ENCODE results near the gene ST7.
"Not testable (repeated sequence)": the region's sequence is repeated elsewhere in the genome, so short reads cannot be mapped to it uniquely, and the experiment has no call there.

Gene ST7, protein sequence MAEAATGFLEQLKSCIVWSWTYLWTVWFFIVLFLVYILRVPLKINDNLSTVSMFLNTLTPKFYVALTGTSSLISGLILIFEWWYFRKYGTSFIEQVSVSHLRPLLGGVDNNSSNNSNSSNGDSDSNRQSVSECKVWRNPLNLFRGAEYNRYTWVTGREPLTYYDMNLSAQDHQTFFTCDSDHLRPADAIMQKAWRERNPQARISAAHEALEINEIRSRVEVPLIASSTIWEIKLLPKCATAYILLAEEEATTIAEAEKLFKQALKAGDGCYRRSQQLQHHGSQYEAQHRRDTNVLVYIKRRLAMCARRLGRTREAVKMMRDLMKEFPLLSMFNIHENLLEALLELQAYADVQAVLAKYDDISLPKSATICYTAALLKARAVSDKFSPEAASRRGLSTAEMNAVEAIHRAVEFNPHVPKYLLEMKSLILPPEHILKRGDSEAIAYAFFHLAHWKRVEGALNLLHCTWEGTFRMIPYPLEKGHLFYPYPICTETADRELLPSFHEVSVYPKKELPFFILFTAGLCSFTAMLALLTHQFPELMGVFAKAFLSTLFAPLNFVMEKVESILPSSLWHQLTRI

DNA sequence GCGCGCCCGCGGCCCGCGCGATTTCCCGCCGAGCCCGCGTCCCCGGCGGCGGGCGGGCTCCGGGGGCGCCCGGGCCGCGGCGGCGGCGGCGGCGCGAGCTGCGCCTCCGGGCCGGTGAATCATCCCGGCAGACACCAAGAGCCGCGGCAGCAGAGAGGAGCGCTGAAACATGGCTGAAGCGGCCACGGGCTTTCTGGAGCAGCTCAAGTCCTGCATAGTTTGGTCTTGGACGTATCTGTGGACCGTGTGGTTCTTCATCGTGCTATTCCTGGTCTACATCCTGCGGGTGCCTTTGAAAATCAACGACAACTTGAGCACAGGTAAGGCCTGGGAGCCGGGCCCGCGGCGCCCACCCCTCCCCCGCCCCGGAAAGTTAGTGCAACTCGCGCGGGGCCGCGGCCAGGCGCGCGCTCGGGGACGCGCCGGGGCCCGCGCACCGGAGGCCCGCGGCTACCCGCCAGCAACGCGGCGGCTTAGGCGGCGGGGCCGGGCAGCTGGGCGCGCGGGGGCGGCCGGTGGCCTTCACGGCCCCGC is at the start of gene ST7:
ST7 (plus strand) TSS at position 130 of the 534 bp plus-strand sequence; CDS start at position 170, 40 bp downstream.
- DNase-seq, result peak; percentile 44

DNA sequence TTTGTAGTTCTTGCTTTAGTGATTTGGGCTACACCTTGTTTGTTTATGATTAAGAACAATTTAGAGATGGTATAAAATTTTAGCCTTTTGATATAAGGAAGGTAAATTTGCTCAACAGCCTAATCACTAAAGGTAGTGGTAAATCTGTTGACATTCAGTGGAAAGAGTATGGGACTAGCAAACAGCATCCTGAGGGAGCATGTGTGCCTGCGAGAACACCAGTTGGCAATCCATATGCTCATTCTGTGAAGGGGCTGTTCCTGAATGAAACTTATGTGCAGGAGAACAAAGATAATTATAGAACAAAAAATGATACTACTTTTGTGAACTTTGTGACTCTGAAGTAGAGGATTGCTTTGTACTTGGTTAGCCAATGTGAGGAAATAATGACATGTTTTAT is 46.9 kb upstream of the ST7 start:
- no peak for DNase-seq

DNA sequence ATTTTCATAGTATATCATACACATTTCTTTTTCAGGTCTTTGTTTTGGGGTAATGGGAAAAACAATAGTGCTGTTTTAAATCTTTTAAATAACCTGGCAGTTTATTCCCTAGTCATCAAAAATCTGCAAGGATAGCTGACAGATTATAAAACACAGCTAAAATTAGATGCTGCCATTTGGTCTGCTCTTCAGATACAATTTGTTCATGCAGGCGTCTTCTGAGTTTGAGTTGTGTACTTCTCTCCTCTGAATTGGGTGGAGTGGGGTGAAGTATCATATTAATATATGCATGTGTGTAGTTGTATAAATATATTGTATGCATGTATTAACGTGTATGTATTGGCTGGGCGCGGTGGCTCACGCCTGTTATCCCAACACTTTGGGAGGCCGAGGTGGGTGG is 42.9 kb upstream of the ST7 start:
- DNase-seq, result no peak

DNA sequence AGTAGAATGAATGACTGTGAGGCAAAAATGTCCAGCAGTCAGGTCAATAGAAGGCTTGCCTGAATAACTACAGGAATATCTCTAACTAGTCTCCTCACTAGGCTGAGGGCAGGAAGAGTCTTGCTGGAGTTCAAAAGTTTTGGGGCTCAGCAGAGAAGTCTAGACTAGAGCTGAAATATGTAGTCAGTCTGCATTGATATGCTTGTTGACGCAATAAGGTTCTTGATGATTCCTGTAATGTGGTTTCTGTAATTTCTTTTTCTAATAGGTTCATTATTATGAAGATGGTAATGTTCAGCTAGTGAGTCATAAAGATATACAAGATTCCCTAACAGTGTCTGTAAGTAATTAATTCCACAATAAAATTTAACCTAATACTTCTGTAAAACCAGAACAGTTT is 41.5 kb upstream of the ST7 start:
- no peak for DNase-seq

DNA sequence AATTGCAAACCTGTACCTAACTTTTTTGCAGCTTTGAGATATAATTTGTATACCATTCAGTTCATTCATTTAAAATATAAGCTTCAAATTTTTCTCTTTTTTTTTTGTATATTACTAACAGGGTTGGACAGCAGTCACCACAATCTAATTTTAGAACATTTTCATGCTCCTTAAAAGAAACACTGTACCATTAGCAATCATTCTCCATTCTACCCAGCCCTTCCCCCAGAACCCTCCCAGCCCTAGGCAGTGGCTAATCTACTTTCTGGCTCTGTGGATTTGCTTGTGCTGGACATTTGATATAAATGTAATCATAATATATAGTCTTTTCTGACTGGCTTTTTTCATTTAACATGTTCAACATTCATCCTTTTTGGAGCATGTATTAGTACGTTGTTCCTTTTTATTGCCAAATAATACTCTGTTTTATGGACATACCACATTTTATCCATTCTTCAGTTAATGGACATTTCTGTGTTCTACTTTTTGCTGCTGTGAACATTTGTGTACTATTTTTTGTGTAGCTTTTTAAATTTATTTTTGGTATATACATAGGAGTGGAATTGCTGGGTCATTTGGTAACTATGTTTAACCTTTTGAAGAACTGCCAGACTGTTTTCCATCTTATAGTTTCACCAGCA is 40.9 kb upstream of the ST7 start:
- no peak for DNase-seq

DNA sequence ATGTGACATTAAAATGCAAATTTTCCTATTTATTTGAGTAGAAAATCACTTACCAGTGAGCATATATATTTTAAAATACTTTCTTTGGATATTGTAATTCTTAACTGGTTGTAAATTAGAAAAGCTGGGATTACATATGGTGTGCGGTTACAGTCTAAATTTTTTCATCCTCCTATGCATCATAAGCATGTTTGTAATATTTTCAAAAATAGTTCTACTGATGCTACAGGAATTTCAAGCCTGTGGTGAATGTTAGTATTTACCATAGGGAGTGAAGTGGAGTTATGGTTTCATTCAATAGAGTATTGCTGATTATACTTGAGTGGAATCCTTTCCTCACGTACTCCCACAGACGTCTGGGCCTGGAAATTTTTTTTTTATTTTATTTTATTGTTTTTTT is 34.6 kb upstream of the ST7 start:
- no peak for DNase-seq

DNA sequence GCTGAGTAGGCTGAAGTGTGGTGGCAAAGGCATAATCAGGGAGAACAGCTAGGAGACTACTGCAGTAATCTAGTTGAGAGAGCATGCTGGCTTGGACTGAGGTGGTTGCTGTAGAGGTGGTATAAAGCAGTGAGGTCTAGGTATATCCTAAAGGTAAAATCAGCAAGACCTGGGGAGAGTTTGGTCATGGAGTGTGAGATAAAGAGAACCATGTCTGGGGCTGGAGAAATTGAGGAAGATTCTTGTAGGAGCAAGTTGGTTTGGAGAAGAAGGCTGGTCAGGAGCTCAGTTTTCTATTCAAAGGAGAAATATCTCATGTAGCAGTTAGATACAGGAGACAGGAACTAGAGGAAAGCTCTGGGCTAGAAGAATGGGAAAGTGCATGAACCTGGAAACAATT is 32.9 kb upstream of the ST7 start:
- DNase-seq, result no peak

DNA sequence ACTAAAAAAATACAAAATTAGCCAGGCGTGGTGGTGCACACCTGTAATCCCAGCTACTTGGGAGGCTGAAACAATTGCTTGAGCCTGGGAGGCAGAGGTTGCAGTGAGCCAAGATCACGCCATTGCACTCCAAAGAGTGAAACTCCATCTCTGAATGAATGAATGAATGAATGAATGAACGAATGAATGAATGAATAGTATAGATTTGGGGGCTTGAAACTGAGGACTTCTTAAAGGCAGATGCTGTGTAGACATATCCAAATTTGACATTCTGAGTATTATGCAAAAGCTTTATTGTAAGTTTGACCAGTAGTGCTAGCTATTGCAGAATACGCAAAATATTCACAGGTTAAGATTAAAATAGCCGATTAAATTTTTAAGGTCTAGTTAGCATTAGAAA is 30.8 kb upstream of the ST7 start:
- DNase-seq, result no peak

DNA sequence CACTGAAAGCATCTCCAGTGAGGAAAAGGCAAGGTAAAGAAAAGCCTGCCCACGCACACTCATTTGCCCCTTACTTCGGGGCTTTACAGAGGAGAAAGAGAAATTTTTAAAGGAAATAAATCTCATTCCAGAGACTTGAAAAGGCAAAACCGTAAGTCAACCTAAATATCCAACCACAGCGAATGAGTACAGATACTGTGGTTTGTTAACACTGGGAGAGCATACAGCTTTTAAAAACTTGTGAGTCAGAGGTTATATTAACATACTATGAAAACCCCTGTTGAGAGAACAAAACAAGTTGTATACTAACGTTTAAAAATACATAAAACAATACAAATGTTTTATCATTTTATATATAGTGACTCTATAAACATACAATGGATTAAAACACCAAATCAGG is 28.6 kb upstream of the ST7 start:
- no peak for DNase-seq

DNA sequence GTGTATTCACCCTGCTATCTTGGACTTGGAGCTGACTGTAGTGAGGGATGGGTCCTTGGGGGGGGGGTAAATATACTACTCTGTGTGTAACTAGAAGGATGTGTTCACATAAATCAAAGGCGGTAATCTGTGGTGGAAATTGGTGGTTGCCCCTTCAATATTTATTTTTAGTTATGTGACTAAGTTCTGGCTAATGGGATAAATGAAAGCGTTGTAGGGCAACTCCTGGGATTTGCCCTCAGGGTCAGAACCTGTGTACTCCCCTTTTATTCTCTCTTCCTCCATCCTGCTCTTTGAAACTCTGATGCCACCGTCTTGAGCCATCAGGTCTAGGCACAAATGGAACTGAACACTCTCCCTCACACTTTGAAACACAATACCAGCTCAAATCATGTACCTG is 24.3 kb upstream of the ST7 start:
- DNase-seq, result no peak

DNA sequence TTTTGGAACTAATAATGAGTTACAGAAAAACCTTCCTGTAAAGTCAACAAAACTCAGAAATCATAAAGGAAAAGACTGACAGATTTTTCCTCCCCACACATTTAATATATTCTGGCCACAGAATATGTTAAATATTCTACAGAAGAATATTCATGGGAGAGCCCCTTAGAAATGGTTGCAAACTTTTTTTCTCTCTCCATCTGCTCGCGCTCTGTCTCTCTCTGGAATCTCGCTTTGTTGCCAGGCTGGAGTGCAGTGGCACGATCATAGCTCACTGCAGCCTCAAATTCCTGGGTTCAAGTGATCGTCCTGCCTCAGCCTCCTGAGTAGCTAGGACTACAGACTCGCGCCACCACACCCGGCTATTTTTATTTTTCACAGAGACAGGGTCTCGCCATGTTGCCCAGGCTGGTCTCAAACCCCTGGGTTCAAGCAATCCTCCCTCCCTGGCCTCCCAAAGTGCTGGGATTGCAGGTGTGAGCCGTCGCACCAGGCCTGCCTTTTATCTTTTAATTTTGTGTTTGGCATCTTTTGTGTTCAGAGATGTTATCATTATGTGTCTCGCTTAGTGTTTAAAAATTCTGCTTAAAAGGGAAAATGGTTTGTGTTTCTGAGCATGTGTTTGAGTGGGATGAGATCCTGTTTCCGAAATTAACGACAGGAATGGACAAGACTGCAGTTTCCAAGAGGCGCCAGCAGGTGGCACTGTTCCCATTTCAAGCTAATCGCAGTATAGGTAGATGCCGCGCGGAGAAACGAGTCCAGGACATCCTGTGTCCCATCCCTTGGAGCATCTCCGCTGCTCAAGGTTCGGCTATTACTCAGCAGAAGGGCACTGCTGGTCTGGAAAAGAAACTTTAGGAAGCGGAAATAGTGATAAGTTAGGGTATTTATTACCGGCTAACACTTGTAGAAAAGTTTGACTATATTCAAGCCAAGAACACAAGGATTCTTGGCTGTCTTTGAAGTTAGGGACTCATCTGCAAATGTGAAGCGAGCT is 23.1 kb upstream of the ST7 start:
- DNase-seq, result peak; percentile 62

DNA sequence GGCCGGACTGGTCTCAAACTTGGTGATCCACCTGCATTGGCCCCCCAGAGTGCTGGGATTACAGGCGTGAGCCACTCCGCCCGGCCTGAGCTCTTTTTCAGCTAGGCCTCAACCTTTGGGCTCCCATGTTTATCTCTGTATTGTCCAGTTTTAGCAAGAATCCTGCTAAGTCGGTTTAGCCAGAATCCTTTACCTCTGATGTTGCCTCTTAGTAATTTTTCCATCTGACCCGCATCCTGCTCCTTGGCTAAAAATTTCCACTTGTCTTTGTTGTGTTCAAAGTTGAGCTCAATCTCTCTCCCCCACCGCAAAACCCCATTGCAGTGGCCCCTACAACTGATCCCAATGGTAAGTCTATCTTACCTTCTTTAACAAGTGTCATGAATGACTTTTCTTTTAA is 20.7 kb upstream of the ST7 start:
- DNase-seq, result no peak

DNA sequence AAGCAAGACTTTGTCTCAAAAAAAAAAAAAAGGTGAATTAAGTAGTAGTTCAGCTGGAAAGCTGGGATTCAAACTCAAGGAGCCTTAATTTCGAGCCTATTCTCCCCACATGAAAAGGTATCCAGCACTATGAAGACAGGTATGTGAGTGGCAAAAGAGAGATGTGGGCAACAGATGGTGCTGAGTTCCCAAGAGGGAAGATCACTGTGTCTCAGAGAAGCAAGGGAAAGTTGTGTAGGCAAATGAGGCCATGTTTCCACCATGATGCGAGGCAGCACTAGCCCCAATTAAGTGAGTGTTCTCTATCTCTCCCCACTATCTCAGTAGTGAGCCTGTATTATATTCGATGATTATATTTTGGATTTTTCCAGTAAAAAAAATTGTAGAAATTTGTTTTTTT is 19.8 kb upstream of the ST7 start:
- no peak for DNase-seq

DNA sequence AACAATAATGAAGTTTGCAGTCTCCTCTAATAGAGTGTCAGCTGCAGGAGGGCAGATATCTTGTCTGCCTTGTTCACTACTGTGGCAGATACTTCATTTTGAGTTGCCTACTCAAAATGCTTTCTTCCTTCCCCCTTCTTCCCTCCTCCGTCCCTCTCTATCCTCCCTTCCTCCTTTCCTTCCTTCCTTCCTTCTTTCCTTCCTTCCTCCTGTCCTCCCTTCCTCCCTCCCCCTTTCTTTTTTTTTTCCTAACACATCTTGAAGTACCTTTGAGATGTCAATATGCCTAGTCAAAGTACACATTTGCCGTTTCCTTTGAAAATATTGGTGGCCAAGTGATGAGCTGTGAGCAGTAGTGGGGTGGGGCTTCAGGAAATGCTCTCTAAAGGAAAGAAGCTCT is 18.7 kb upstream of the ST7 start:
- DNase-seq, result no peak

DNA sequence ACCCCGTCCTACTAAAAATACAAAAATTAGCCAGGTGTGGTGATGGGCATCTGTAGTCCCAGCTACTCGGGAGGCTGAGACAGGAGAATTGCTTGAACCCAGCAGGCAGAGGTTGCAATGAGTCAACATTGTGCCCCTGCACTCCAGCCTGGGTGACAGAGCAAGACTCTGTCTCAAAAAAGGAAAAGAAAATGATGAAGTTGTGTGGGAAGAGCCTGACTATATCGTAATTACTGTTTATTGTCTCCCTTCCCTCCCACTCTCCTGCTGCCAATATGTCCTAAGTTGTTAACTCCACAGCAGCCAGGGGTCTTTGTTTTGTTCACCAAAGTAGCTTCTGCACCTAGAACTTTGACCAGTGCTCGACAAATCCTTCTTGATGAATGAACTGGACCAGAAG is 16.5 kb upstream of the ST7 start:
- DNase-seq, result not testable (repeated sequence)

DNA sequence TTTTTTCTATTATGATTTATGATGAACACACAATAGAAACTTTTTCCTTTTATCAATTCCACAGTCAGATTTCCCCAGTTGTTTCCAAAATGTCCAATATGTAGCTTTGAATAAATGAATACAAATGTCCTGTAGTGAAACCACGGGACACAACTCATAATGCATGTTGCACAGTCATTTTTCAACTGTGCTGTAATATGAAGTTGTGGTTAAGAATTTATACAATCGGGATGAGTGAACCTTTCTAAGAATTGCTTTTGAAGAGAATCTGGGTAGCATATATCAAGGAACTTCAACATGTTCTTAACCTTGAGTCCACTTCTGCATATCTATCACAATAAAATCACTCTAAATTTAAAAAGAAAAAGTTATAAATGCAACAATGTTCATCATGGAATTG is 14.6 kb upstream of the ST7 start:
- DNase-seq, result no peak

DNA sequence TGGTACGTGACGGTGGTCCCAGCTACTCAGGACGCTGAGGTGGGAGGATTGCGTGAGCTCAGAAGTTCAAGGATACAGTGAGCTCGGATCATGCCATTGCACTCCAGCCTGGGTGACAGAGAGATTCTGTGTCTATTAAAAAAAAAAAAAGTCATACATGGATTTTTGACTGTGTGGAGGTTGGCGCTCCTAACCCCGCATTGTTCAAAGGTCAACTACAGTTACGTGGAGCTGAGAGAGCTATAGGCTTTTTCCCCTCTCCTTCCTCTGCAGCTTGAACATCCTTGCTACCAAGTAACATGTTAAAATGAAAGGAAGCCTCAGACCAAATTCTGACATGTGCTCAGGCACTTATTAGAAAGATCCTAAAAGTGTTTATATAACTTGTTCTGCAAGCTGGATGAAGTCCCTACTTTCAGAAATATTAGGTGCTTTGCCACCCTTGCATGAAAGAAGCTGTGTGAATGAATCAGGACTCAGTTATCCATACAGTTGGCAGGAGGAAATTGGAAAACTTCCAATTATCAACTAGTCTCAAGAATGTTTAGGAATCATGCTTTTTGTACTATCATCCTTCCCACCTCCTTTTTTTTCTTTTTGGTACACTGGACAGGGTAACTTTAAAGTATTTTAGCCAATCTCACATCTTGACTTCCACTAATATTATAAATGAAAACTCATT is 12.5 kb upstream of the ST7 start:
- DNase-seq, result no peak

DNA sequence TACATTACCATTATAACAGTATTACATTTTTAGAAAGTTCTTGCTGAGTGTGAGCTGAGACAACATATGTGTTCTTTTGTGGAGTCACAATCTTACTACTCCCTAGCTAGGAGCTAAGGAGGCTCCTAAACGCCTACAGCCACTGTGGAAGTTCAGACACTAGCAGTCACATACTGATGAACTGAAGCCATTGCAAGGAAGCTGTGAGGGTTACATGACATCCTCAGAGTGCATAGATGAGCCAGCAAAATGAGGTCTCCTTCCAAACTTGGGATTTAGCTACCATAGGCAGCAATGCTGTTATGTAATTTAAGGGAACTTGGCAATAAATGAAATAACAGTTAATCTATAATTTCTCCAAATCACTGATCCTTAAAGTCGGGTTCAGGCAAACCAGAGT is 10.8 kb upstream of the ST7 start:
- DNase-seq, result no peak

DNA sequence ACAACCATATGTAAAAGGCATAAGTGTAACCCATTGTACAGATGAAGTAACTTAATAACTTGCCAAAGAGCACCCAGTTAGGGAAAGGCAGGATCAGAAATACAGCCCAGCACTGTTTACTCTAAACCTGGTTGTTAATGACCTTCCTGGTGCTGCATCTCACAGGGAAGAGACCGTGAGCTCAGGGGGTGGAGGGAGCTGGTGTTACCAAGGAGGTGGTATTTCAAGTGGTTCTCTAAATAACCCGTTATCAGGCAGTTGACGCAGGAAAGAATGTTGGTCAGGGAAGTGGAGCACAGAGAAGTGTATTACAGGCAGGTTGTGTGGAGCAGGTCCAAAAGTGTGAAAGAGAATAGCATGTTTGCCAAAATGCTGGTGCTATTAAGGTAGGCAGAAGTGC is 4.4 kb upstream of the ST7 start:
- no peak for DNase-seq

DNA sequence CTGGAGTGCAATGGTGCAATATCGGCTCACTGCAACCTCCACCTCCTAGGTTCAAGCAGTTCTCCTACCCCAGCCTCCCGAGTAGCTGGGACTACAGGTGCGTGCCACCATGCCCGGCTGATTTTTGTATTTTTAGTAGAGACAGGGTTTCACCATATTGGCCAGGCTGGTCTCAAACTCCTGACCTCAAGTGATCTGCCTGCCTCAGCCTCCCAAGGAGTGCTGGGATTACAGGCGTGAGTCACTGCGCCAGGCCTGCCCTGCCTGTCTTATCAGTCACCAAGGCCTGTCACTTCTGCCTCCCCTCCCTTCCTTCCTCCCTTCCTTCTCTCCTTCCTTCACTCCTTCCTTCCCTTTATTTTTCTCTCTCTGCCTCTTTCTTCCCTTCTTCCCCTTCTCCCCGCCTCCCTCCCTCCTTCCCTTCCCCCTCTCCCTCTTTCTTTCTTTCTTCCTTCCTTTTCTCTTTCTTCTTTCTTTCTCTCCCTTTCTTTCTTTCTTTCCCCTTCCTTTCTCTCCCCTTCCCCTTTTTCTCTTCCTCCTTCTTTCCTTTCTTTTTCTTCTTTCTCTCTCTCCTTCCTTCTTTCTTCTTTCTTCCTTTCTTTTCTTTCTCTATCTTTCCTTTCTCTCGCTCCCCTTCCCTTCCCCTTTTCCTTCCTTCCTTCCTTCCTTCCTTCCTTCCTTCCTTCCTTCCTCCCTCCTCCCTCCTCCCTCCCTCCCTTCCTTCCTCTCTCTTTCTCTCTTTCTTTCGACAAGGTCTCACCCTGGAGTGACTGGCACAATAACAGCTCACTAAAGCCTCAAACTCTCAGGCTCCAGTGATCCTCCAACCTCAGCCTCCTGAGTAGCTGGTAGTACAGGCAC is 3.1 kb upstream of the ST7 start:
- no peak for DNase-seq

DNA sequence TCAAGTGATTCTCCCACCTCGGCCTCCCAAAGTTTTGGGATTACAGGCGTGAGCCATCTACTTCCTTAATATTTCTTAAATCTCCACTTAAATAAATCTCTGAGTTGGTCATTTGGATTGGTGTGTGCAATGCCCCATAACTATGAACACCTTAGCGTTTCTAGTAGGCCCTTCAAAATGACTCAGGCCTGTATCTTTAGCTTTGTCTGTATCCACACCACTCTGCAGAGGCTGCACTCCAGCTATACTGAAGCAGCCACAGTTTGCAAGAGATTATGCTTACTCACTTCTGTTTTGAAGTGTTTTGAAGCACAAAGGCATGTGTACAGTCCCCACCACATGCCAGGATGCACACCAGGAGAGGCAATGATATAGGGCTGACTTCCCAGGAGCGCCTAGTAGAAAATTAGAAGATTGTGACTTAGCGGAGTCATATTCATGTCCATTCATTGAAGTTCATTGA is 2.4 kb upstream of the ST7 start:
- no peak for DNase-seq
